H9 (cell line): Measurements from ENCODE around the gene METTL1. TPM values are rescaled to one million over a fixed set of nuclear protein-coding genes. Genes with fewer than 3 reads are reported as not detected.

Experiments
- DNase-seq: peaks from one replicate; pipeline ENCODE4 v3.0.0-alpha.2; 2017
- H2AFZ ChIP-seq: one replicate; pipeline ENCODE4 v1.6.1; 2013; ENCODE audit warnings: mild to moderate bottlenecking, low read length, control low read depth, moderate library complexity
- H2AK5ac ChIP-seq: 2 replicates; pipeline ENCODE4 v1.6.1; 2013; ENCODE audit warnings: low read length, control low read depth, mixed read lengths; ENCODE audit not compliant: insufficient read length
- H2BK120ac ChIP-seq: one replicate; pipeline ENCODE4 v1.6.1; 2013; ENCODE audit warnings: low read depth, mild to moderate bottlenecking, low read length, control low read depth, inconsistent platforms; ENCODE audit not compliant: poor library complexity, severe bottlenecking
- H2BK12ac ChIP-seq: 2 replicates; pipeline ENCODE4 v1.6.1; 2013; ENCODE audit warnings: low read length, control low read depth, mixed read lengths, low read depth; ENCODE audit not compliant: insufficient read length
- H2BK15ac ChIP-seq: 2 replicates; pipeline ENCODE4 v1.6.1; 2013; ENCODE audit warnings: low read depth, low read length, control low read depth
- H2BK20ac ChIP-seq: one replicate; pipeline ENCODE4 v1.6.1; 2013; ENCODE audit warnings: low read depth, mild to moderate bottlenecking, low read length, control low read depth, inconsistent platforms; ENCODE audit not compliant: poor library complexity, severe bottlenecking
- H2BK5ac ChIP-seq: 2 replicates; pipeline ENCODE4 v1.6.1; 2013; ENCODE audit warnings: low read length, control low read depth, mixed read lengths; ENCODE audit not compliant: insufficient read length
- H3K14ac ChIP-seq: 2 replicates; pipeline ENCODE4 v1.6.1; 2013; ENCODE audit warnings: low read length, control low read depth; ENCODE audit not compliant: insufficient read depth
- H3K18ac ChIP-seq: 2 replicates; pipeline ENCODE4 v1.6.1; 2013; ENCODE audit warnings: low read depth, mild to moderate bottlenecking, mixed read lengths, low read length, control low read depth; ENCODE audit not compliant: insufficient read length
- H3K23ac ChIP-seq: 2 replicates; pipeline ENCODE4 v1.6.1; 2013; ENCODE audit warnings: low read length, control low read depth, mixed read lengths, low read depth; ENCODE audit not compliant: insufficient read length
- H3K23me2 ChIP-seq: 2 replicates; pipeline ENCODE4 v1.6.1; 2013; ENCODE audit warnings: low read depth, mild to moderate bottlenecking, mixed read lengths, low read length, control low read depth; ENCODE audit not compliant: insufficient read length, poor library complexity, severe bottlenecking
- H3K27ac ChIP-seq: 2 replicates; pipeline ENCODE4 v1.5.1; 2013; ENCODE audit warnings: low read length, control low read depth, mixed read lengths, low read depth; ENCODE audit not compliant: insufficient read length
- H3K27me3 ChIP-seq: 2 replicates; pipeline ENCODE4 v1.6.1; 2013; ENCODE audit warnings: low read length, control low read depth, inconsistent platforms; ENCODE audit not compliant: insufficient read depth
- H3K4ac ChIP-seq: 2 replicates; pipeline ENCODE4 v1.6.1; 2013; ENCODE audit warnings: low read depth, mild to moderate bottlenecking, control low read depth, inconsistent platforms, low read length, moderate library complexity
- H3K4me1 ChIP-seq: 2 replicates; pipeline ENCODE4 v1.6.1; 2013; ENCODE audit warnings: low read length, control low read depth, inconsistent platforms; ENCODE audit not compliant: insufficient read depth
- H3K4me2 ChIP-seq: 2 replicates; pipeline ENCODE4 v1.6.1; 2013; ENCODE audit warnings: low read length, control low read depth, mixed read lengths; ENCODE audit not compliant: insufficient read length, insufficient read depth
- H3K56ac ChIP-seq: 2 replicates; pipeline ENCODE4 v1.6.1; 2013; ENCODE audit warnings: low read depth, mild to moderate bottlenecking, mixed read lengths, low read length, control low read depth; ENCODE audit not compliant: insufficient read length
- H3K79me1 ChIP-seq: 2 replicates; pipeline ENCODE4 v1.6.1; 2013; ENCODE audit warnings: low read depth, mild to moderate bottlenecking, moderate library complexity, low read length, control low read depth, inconsistent platforms; ENCODE audit not compliant: insufficient read depth, poor library complexity, severe bottlenecking
- H3K79me2 ChIP-seq: 2 replicates; pipeline ENCODE4 v1.6.1; 2013; ENCODE audit warnings: low read length, control low read depth, inconsistent platforms; ENCODE audit not compliant: insufficient read depth
- H3K9ac ChIP-seq: 2 replicates; pipeline ENCODE4 v1.6.1; 2013; ENCODE audit warnings: low read length, control low read depth, mixed read lengths; ENCODE audit not compliant: insufficient read length; ENCODE audit errors: extremely low read depth
- H3K9me3 ChIP-seq: one replicate; pipeline ENCODE4 v1.6.1; 2013; ENCODE audit warnings: low read depth, low read length, inconsistent platforms; ENCODE audit not compliant: control insufficient read depth
- H3T11ph ChIP-seq: one replicate; pipeline ENCODE4 v1.6.1; 2013; ENCODE audit warnings: mild to moderate bottlenecking, low read length, control low read depth, inconsistent platforms
- H4K20me1 ChIP-seq: one replicate; pipeline ENCODE4 v1.6.1; 2013; ENCODE audit not compliant: control insufficient read depth, insufficient read length, insufficient read depth
- H4K5ac ChIP-seq: 2 replicates; pipeline ENCODE4 v1.6.1; 2013; ENCODE audit warnings: low read depth, mild to moderate bottlenecking, mixed read lengths, low read length, control low read depth; ENCODE audit not compliant: insufficient read length
- H4K8ac ChIP-seq: replicated peaks from 2 replicates; pipeline ENCODE4 v1.6.1; 2013; ENCODE audit warnings: low read length, control low read depth, mixed read lengths, low read depth; ENCODE audit not compliant: insufficient read length
- H4K91ac ChIP-seq: 2 replicates; pipeline ENCODE4 v1.6.1; 2013; ENCODE audit warnings: low read depth, mild to moderate bottlenecking, moderate library complexity, mixed read lengths, low read length, control low read depth; ENCODE audit not compliant: insufficient read length
- H3K27ac Mint-ChIP-seq, 3 experiments: 2 replicates in 2 of 3; 3 replicates in 1 of 3; pipeline ENCODE4 v1.8.0; 2020 to 2021; ENCODE audit warnings: mixed read lengths in 3 of 3, mild to moderate bottlenecking in 1 of 3, moderate library complexity in 1 of 3
- H3K27me3 Mint-ChIP-seq: 2 replicates; pipeline ENCODE4 v1.8.0; 2021; ENCODE audit warnings: low read depth, mild to moderate bottlenecking, moderate library complexity, mixed read lengths
- H3K36me3 Mint-ChIP-seq, 3 experiments: 2 replicates in 2 of 3; 3 replicates in 1 of 3; pipeline ENCODE4 v1.8.0; 2020 to 2021; ENCODE audit warnings: low read depth in 3 of 3, mixed read lengths in 3 of 3; ENCODE audit not compliant: insufficient read depth in 1 of 3
- H3K4me1 Mint-ChIP-seq, 2 experiments: 2 replicates each; pipeline ENCODE4 v1.8.0; 2020; ENCODE audit warnings: mixed read lengths in 2 of 2
- H3K4me3 Mint-ChIP-seq, 2 experiments: 2 replicates in 1 of 2; 3 replicates in 1 of 2; pipeline ENCODE4 v1.8.0; 2020 to 2021; ENCODE audit warnings: mild to moderate bottlenecking in 2 of 2, mixed read lengths in 2 of 2, moderate library complexity in 1 of 2
- H3K9me3 Mint-ChIP-seq, 2 experiments: 2 replicates in 1 of 2; 3 replicates in 1 of 2; pipeline ENCODE4 v1.8.0; 2020; ENCODE audit warnings: mild to moderate bottlenecking in 2 of 2, mixed read lengths in 2 of 2, moderate library complexity in 1 of 2
- WGBS: extraction: QIAGEN DNeasy Blood & Tissue Kit; methylation state at CpG from one replicate; pipeline ENCODE4 v1.1.7; 2013; ENCODE audit warnings: missing lambda C conversion rate, low lambda C conversion rate, mixed read lengths; ENCODE audit not compliant: insufficient read length; ENCODE audit errors: extremely low coverage; 5-methylcytosine and 5-hydroxymethylcytosine counted together
- total RNA-seq: library from RNA; stranded (reverse); gene quantifications from 2 replicates; pipeline ENCODE4 v1.2.1, GENCODE V29; 2021
- TF ChIP-seq, protein P1 (sequence below): fragments of 200-600 bp; sonication (generic); conservative IDR thresholded peaks from 3 replicates; pipeline ENCODE4 v1.8.0; 2021; ENCODE audit warnings: antibody characterized with exemption, mild to moderate bottlenecking

METTL1 gene
- total RNA-seq, 1 experiment from 2014 or later, result 58.4 TPM

DNA sequence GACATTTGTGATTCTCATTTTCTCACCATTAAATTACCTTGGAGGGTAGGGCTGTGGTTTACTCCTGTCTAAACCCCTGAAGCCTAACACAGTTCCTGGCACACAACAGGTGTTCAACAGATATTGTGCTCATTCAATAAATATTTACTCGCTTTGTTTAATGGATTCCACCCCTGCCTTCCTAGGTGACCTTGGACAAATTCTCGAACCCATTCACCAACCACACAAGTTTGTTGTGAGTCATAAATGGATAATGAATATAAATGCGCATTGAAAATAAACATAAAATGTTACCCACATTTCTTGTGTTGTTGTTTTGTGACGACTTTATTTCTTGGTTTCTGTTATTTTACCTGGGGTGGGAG, 10.3 kb upstream of the METTL1 start:
- no peaks in the 10 kb centered on the region for H4K20me1 ChIP-seq
- no CpG with 5 or more reads among the region's 4 CpGs for WGBS
- no peak overlapping the region for H3K23ac ChIP-seq
- no peak overlapping the region for H3T11ph ChIP-seq
- H2BK20ac ChIP-seq, result no peak overlapping the region
- no peaks in the 10 kb centered on the region for H3K79me1 ChIP-seq
- H3K9ac ChIP-seq, result no peak overlapping the region
- no peak overlapping the region for H3K27ac Mint-ChIP-seq
- no peak overlapping the region for H3K56ac ChIP-seq
- no peak overlapping the region for H4K5ac ChIP-seq
- H2BK120ac ChIP-seq, result no peak overlapping the region
- DNase-seq, result no peak
- H3K36me3 Mint-ChIP-seq, result peaks cover 16 to 30% (median 18%) of the 10 kb centered on the region in 3 experiments
- H3K4me1 ChIP-seq, result no peaks in the 10 kb centered on the region
- no peak overlapping the region for H2BK15ac ChIP-seq
- H3K23me2 ChIP-seq, result peaks cover 5% of the 10 kb centered on the region
- H3K27me3 Mint-ChIP-seq, result no peaks in the 10 kb centered on the region
- H3K4me2 ChIP-seq, result no peak overlapping the region
- no peak overlapping the region for H2AFZ ChIP-seq
- no peak overlapping the region for H4K91ac ChIP-seq
- H3K27me3 ChIP-seq, result no peaks in the 10 kb centered on the region
- peaks cover 4 to 7% of the 10 kb centered on the region in 2 experiments for H3K4me1 Mint-ChIP-seq
- no peak overlapping the region for H4K8ac ChIP-seq
- no peaks in the 10 kb centered on the region; the same call in 1 of the 2 replicates for H3K79me2 ChIP-seq
- TF ChIP-seq, protein P1, sequence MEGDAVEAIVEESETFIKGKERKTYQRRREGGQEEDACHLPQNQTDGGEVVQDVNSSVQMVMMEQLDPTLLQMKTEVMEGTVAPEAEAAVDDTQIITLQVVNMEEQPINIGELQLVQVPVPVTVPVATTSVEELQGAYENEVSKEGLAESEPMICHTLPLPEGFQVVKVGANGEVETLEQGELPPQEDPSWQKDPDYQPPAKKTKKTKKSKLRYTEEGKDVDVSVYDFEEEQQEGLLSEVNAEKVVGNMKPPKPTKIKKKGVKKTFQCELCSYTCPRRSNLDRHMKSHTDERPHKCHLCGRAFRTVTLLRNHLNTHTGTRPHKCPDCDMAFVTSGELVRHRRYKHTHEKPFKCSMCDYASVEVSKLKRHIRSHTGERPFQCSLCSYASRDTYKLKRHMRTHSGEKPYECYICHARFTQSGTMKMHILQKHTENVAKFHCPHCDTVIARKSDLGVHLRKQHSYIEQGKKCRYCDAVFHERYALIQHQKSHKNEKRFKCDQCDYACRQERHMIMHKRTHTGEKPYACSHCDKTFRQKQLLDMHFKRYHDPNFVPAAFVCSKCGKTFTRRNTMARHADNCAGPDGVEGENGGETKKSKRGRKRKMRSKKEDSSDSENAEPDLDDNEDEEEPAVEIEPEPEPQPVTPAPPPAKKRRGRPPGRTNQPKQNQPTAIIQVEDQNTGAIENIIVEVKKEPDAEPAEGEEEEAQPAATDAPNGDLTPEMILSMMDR, result no peak
- peaks cover 0 to 3% of the 10 kb centered on the region in 2 experiments; a peak in 2 of 5 replicates for H3K9me3 Mint-ChIP-seq
- H3K27ac ChIP-seq, result no peak overlapping the region
- H2AK5ac ChIP-seq, result no peak overlapping the region
- H3K18ac ChIP-seq, result no peak overlapping the region
- H3K14ac ChIP-seq, result no peak overlapping the region
- H3K4me3 Mint-ChIP-seq, result peak overlapping the region; percentile 100; a peak in 4 of 5 replicates
- no peak overlapping the region for H2BK12ac ChIP-seq
- no peak overlapping the region for H3K4ac ChIP-seq
- H3K9me3 ChIP-seq, result no peaks in the 10 kb centered on the region
- no peak overlapping the region for H2BK5ac ChIP-seq
